GM12892 (cell line): ENCODE measurements around the gene FSD2.
"Not testable (repeated sequence)": the region's sequence is repeated elsewhere in the genome, so short reads cannot be mapped to it uniquely, and the experiment has no call there.

ENCODE experiments used
- DNase-seq: peaks from one replicate; pipeline ENCODE4 v3.0.0; 2011; ENCODE audit not compliant: insufficient read length
- FAIRE-seq: peaks from 2 replicates; lab custom pipeline; 2011; peaks lifted over from hg19 to GRCh38; lab: Jason Lieb, UNC
- POLR2A ChIP-seq: IDR thresholded peaks from 2 replicates; pipeline ENCODE4 v1.6.1; 2011; ENCODE audit warnings: low read depth, low read length, control low read depth
- POLR2AphosphoS5 ChIP-seq: IDR thresholded peaks from 2 replicates; pipeline ENCODE4 v1.6.1; 2011; ENCODE audit warnings: low read depth, low read length, control low read depth
- TAF1 ChIP-seq: IDR thresholded peaks from 2 replicates; pipeline ENCODE4 v1.6.1; 2011; ENCODE audit warnings: low read depth, mild to moderate bottlenecking, control low read depth, low read length, borderline replicate concordance

FSD2 gene

DNA sequence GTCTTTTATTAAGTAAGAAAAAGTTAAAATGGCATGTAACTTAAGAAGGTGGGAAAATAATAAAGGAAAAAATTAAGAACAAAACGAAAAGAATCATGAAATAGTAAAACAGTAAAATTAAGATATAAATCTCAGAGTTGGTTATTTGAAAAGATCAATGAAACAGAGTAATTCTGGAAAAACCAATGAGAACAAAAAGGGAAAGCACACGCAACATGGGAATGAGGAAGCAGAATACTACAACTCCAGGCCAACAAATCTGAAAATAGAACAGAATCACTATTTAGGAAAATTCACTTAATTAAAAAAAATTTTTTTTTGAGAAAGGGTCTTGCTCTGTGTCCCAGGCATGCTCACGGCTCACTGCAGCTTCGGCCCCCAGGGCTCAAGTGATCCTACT lies 34.3 kb upstream of the FSD2 start:
- DNase-seq (no peak), FAIRE-seq (no peak)
- no peak for TF ChIP-seq POLR2AphosphoS5
- TF ChIP-seq TAF1 = no peak
- TF ChIP-seq POLR2A = no peak

DNA sequence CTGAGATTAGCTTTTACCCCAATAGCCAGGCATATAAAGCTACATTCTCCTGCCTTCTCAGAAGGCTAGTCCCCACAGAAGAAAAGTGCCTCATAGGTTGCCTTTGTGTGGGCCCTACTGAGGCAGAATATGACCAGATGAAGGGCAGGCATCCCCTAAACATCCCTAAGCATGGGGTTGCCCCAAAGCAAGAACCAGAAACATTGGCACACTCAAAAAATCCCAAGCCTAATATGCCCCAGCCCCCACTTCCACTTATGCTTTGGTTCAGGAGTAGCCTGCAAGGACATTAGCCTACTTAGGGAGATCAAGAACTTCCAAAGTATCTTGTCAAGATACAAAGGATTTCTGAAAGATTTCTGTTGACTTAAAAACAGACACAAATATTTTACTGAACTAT lies 33.3 kb upstream of the FSD2 start:
- no peak for DNase-seq
- TF ChIP-seq POLR2AphosphoS5 (no peak), POLR2A (no peak), TAF1 (no peak)
- no peak for FAIRE-seq

DNA sequence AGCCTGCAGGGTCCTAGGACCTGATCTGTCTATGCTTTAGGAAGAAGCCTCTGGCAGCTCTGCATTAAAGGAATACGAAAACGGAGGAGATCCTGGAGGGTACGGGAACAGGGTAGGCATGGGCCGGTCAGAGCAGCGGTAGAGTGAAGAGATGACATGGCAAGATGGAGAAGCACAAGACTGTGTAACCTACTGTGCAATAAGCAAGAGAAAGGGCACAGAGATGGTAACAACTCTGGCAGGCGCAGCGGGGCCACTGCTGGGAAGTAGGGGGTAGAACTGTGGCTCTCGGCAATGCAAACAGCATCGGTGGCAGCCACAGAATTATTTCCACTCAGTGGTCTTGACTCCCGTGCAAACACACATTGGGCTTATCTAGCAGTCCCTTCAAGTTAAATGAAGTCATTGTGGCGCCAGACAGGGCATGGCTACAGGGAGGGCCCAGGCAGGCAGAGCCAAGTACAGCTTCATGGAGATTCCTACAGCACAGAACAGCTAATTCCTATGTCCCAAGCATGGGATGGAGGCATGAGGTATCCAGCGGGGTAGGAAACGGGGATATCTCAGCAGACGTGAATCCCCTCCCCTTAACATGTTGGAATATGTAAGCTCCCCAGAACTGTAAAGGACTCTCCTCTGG lies 32.3 kb upstream of the FSD2 start:
- TF ChIP-seq POLR2AphosphoS5 (no peak), POLR2A (no peak), TAF1 (no peak)
- DNase-seq = no peak
- FAIRE-seq = no peak

DNA sequence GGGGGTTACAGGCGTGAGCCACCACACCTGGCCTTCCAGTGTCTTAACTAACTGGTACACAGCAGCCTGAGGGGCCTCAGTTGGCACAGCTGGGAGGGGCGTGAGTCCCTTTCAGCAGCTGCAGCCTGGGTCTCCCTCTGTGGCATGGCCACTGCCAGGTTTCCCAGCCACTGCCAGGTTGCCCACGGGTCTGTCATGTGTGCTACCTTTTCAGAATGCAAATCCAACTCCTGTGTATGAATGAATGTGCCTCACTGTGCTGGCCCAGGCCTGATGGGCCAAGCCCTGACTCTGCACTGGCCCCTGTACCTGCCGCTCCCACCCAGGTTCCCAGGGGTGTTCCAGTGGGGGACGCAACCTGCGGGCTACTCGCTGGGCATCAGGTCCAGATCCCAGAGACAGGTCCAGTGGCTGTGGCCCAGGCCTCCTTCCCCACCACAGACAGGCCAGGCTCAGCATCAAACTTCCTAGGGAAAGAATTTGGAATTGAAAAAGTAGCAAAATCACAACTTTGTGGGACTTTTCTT lies 29.6 kb upstream of the FSD2 start:
- no peak for TF ChIP-seq POLR2A
- peak; percentile 51 for TF ChIP-seq POLR2AphosphoS5
- FAIRE-seq = no peak

DNA sequence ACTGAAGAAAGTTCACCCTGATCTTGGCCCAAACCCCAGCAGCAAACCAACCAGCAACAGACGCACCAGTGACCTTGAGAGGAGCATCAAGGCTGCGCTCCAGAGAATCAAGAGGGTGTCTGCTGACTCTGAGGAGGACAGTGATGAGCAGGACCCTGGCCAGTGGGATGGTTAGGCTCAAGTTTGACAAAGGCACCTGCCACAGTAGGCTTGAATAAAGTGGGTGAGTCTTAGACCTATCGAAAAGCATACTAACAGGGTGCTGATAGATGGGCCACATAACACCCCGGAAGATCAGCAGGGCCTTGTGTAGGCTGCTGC lies 27.5 kb upstream of the FSD2 start:
- no peak for DNase-seq
- no peak for FAIRE-seq

More for the DNA sequence above, 29.6 kb upstream of the FSD2 start:
- DNase-seq = no peak

DNA sequence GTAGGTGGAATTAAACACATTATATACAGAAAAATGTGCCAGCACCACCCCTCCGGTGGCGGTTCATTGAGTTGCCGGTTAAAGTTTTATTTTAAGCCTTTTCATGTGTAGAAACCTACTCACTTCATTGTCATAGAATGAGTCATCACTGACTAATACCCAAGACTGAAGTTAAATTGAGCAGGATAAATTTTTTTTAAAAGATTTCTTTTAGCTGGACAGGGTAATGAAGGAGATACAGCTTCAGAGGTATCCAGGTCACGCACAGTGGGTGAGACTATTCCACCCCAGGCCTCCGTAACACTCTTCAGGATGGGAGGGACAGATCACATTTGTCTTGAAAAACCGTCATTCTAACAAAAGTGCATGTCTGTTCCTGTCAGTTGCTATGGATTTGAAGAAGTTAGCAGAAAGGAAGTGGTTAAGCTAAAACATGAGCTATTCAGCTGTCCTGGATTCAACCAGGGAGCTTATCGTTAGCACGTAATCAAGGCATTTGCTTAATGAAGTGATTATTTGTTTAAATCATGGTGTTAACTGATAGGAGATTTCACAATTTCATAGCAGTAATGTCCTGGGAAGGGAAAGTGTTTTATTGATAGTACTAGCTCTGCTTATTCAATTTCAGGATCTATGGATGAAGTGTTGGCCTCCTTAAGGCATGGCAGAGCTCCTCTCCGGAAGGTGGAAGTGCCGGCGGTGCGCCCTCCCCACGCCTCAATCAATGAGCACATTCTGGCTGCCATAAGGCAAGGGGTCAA lies 26.9 kb upstream of the FSD2 start:
- FAIRE-seq (peak; percentile 72), DNase-seq (no peak)
- TF ChIP-seq TAF1 (no peak), POLR2A (no peak), POLR2AphosphoS5 (no peak)

More for the DNA sequence above, 27.5 kb upstream of the FSD2 start:
- no peak for TF ChIP-seq POLR2A
- TF ChIP-seq TAF1 = no peak
- TF ChIP-seq POLR2AphosphoS5 = no peak

DNA sequence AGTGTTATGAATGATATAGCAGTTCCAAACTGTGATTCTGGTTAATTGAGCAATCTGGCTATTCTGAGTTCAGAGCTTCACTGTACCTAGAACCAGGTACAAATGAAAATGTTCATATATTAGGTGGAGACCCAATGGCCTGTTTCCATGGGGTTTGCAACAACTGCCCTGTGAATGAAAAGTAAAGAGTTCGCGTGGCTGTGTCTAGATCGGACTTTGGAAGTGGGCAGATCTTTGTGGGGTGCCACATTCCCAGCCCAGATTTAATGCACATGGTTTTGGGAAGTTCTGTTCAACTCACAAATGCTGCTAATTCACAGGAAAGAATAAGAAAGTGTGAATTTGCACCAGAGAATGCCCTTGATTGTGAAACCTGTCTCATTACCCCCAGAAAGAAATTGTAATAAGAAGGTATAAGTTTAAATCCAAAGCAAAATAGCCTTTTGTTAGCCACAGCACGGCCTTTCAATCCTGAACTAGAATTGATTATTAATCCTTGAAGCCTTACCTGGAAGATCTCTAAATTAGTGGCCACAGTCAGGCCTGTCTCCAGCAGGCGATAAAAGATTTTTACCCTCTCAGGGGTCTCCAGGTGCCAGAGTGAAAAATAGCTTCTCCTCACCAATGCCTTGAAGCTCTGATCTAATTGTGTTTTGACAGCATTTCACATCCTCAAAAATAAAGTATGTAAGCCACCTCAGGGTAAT lies 26.2 kb upstream of the FSD2 start:
- TF ChIP-seq POLR2A (no peak), TAF1 (no peak), POLR2AphosphoS5 (no peak)
- DNase-seq = no peak
- FAIRE-seq = no peak

DNA sequence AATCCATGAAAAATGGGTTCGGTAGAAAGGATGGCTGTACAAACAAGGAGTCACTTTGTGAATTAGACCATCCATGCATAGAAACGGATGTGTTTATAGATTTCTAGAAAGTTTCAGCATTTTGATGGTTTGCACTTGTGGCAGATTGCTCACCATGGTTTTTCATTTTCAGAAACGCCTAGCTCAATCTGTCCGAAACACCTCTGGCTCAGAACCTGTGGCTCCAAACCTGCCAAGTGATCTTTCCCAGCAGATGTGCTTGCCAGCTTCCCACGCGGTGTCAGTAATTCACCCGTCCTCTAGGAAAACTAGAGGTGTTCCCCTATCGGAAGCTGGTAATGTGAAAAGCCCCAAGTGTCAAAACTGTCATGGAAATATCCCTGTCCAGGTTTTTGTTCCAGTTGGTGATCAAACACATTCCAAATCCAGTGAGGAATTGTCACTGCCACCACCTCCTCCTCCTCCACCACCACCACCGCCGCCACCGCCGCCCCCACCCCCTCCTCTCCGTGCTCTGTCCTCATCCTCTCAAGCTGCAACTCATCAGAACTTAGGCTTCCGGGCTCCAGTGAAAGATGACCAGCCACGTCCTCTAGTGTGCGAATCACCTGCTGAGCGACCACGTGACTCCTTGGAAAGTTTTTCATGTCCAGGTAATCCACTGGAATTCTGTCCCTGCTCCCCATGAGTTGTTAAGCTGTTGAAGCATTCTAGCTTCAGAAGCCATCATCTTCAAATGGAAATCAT lies 24.7 kb upstream of the FSD2 start:
- DNase-seq (no peak), FAIRE-seq (no peak)
- no peak for TF ChIP-seq TAF1

DNA sequence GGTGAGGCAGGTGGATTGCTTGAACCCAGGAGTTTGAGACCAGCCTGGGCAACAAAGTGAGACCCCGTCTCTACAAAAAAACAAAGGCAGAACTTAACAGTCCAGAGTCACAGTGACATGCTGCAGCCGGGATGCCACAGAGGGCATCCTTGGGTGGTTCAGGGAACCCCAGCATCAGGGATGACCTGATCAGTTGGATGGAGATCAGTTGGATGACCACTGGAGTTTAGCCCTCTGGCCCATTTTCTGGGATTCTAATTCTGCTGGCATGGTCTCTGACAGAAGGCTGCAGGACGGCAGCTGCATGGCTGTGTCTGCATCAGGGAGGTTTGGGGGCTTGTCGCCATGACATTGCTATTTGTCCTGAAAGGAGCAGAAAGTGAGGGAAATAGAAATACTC lies 23.4 kb upstream of the FSD2 start:
- FAIRE-seq = no peak
- DNase-seq = no peak
- TF ChIP-seq TAF1 = no peak
- 0 out of 2 replicates have a peak, but pooled peaks have one; percentile 57 for TF ChIP-seq POLR2AphosphoS5
- peak; percentile 31; the same call in 1 of the 2 replicates for TF ChIP-seq POLR2A

DNA sequence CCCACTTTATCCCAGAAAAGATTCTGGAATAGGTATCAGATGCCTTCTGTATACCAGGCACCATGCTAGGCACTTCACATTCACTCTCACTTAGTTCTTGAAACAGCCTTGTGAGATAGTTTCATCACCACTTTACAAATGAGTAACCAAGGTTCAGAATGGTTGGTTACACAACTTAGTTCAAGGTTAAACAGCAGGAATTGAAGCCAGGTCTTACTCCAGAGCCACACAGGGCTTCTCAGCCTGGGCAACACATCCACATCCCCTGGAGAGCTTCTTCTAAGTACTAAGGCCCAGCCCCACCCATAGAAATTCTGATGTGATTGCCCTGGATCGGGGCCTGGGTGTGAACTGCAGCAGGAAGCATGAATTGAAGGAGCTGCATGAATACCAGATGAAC lies 22.2 kb upstream of the FSD2 start:
- DNase-seq (no peak), FAIRE-seq (no peak)
- TF ChIP-seq POLR2A (no peak), TAF1 (no peak), POLR2AphosphoS5 (no peak)

DNA sequence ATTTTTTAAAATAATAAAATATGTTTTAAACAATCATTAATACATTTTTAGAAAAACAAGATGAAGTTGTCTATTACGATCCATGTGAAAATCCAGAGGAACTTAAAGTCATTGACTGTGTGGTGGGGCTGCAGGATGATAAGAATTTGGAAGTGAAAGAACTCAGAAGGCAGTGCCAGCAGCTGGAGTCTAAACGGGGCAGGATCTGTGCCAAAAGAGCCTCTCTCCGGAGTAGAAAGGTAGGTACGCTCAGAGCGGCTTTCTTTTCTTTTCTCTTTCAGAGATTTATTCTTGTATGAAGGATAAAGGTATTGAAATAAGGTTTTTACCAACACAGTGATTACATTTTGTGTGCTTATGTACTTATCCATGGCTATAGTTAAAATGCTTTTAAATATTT lies 17.2 kb upstream of the FSD2 start:
- FAIRE-seq (no peak), DNase-seq (no peak)
- no peak for TF ChIP-seq TAF1
- TF ChIP-seq POLR2AphosphoS5 = no peak
- no peak for TF ChIP-seq POLR2A

DNA sequence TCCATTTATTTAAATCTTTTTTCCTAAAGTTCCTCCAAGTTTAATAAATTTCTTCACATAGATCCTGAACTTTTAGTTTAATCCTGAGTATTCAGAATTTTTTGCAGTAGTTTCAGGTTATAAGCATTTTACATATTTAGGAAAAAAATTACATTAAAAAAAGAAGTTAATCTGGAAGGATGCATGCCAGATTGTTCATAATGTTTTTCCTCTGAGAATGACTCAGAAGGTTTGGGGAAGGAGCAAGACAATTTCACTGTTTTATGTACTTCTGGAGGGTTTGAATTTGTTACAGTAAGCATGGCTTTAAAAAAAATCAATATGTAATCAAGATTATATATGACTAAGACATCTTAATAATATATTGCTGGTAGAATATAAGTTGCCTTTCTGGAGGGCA lies 16.0 kb upstream of the FSD2 start:
- FAIRE-seq, DNase-seq: not testable (repeated sequence)

DNA sequence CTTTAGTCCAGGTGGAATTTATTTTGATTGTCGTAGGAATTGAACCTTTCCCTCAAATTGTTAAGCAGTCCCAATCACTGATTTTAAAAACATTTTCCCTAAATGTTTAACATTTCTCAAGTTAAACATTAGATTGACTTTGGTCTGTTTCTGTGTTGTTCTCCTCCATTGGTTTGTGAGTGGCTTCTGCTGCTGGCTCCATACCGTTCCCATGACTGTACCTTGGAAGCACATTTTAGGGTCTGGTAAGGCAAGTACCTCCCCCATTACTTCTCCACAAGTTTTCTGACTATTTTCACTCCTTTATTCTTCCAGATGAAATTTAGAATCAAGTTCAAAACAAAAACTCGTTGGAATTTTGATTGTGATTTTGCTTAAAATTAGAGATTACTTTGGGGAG lies 15.5 kb upstream of the FSD2 start:
- not testable (repeated sequence) for DNase-seq, FAIRE-seq
